A172 (cell line): Measurements from ENCODE around the gene KATNB1. TPM values are rescaled to one million over a fixed set of nuclear protein-coding genes. Genes with fewer than 3 reads are reported as not detected.
"Not testable (repeated sequence)": the region's sequence is repeated elsewhere in the genome, so short reads cannot be mapped to it uniquely, and the experiment has no call there.

Source experiments
- DNase-seq: peaks from one replicate; pipeline ENCODE4 v3.0.0-alpha.2; 2015; ENCODE audit warnings: low spot score
- total RNA-seq: library from RNA; depleted of rRNA; stranded (reverse); fragments of >200 nt; shearing (Covaris generic); gene quantifications from 2 replicates; pipeline ENCODE4 v1.2.3, GENCODE V29; 2014

The KATNB1 gene
- total RNA-seq, 1 experiment from 2014 or later = 19.9 TPM

- no peak for DNase-seq
These were observed 35.7 kb downstream of the KATNB1 start for GRCh38 chr16:57771141-57771785.

GRCh38 chr16:57773019-57773418 lies 37.4 kb downstream of the KATNB1 start:
- DNase-seq = no peak

- peak; percentile 65 for DNase-seq
These were observed 38.2 kb downstream of the KATNB1 start for GRCh38 chr16:57773655-57774295.

- no peak for DNase-seq
These were observed 39.2 kb downstream of the KATNB1 start for GRCh38 chr16:57774705-57775285.

GRCh38 chr16:57775661-57776469 lies 40.3 kb downstream of the KATNB1 start:
- no peak for DNase-seq

GRCh38 chr16:57778658-57779057 lies 43.1 kb downstream of the KATNB1 start:
- no peak for DNase-seq

GRCh38 chr16:57779836-57780235 lies 44.3 kb downstream of the KATNB1 start:
- not testable (repeated sequence) for DNase-seq

GRCh38 chr16:57781349-57781740 lies 45.8 kb downstream of the KATNB1 start:
- DNase-seq = no peak

GRCh38 chr16:57781741-57782606 lies 46.4 kb downstream of the KATNB1 start:
- peak; percentile 60 for DNase-seq

GRCh38 chr16:57782607-57783055 lies 47.1 kb downstream of the KATNB1 start:
- DNase-seq = not testable (repeated sequence)

GRCh38 chr16:57783116-57783515 lies 47.5 kb downstream of the KATNB1 start:
- DNase-seq = no peak

GRCh38 chr16:57783883-57784282 lies 48.3 kb downstream of the KATNB1 start:
- DNase-seq = no peak

GRCh38 chr16:57784334-57784733 lies 48.8 kb downstream of the KATNB1 start:
- no peak for DNase-seq

- DNase-seq = no peak
These were observed 49.8 kb downstream of the KATNB1 start for GRCh38 chr16:57785385-57785784.

GRCh38 chr16:57785924-57786323 lies 50.4 kb downstream of the KATNB1 start:
- no peak for DNase-seq

- DNase-seq = no peak
These were observed 51.3 kb downstream of the KATNB1 start for GRCh38 chr16:57786632-57787518.

GRCh38 chr16:57787519-57787905 lies 51.9 kb downstream of the KATNB1 start:
- DNase-seq = no peak

GRCh38 chr16:57788252-57788841 lies 52.8 kb downstream of the KATNB1 start:
- no peak for DNase-seq

GRCh38 chr16:57788951-57789350 lies 53.4 kb downstream of the KATNB1 start:
- no peak for DNase-seq
